Endothelial cell of hepatic sinusoid (primary cell): ENCODE measurements around the gene TBXAS1.
"Not testable (repeated sequence)": the region's sequence is repeated elsewhere in the genome, so short reads cannot be mapped to it uniquely, and the experiment has no call there.

Experiments
- in situ Hi-C: cut with HindIII; loops from 2 replicates; pipeline ENCODE4 v1.10.0; 2017; ENCODE audit warnings: low sequenced_read_pairs

Gene TBXAS1

GRCh38 chr7:139913021-139913844, 84.2 kb downstream of the TBXAS1 start:
- in situ Hi-C loops: no loop called here

- in situ Hi-C loops: no loop called here
Observed at GRCh38 chr7:139913845-139914135, 84.7 kb downstream of the TBXAS1 start.

- in situ Hi-C loops: no loop called here
Observed at GRCh38 chr7:139914306-139915267, 85.5 kb downstream of the TBXAS1 start.

- in situ Hi-C loops: no loop called here
Observed at GRCh38 chr7:139915268-139915863, 86.3 kb downstream of the TBXAS1 start.

GRCh38 chr7:139915864-139916716, 87.0 kb downstream of the TBXAS1 start:
- in situ Hi-C loops: no loop called here

GRCh38 chr7:139916717-139917395, 87.8 kb downstream of the TBXAS1 start:
- in situ Hi-C loops: no loop called here

- in situ Hi-C loops: no loop called here
Observed at GRCh38 chr7:139917851-139918250, 88.8 kb downstream of the TBXAS1 start.

GRCh38 chr7:139918480-139918879, 89.4 kb downstream of the TBXAS1 start:
- in situ Hi-C loops: no loop called here

- in situ Hi-C loops: no loop called here
Observed at GRCh38 chr7:139923090-139923489, 94.0 kb downstream of the TBXAS1 start.

GRCh38 chr7:139924461-139924860, 95.4 kb downstream of the TBXAS1 start:
- in situ Hi-C loops: no loop called here

GRCh38 chr7:139929221-139929620, 100.2 kb downstream of the TBXAS1 start:
- in situ Hi-C loops: not testable (repeated sequence)

GRCh38 chr7:139930286-139930965, 101.4 kb downstream of the TBXAS1 start:
- in situ Hi-C loops: no loop called here

- in situ Hi-C loops: no loop called here
Observed at GRCh38 chr7:139931190-139931934, 102.3 kb downstream of the TBXAS1 start.

- in situ Hi-C loops: no loop called here
Observed at GRCh38 chr7:139932531-139932930, 103.5 kb downstream of the TBXAS1 start.

- in situ Hi-C loops: no loop called here
Observed at GRCh38 chr7:139936760-139937310, 107.8 kb downstream of the TBXAS1 start.

GRCh38 chr7:139937715-139938114, 108.7 kb downstream of the TBXAS1 start:
- in situ Hi-C loops: no loop called here

- in situ Hi-C loops: no loop called here
Observed at GRCh38 chr7:139940866-139941265, 111.8 kb downstream of the TBXAS1 start.

GRCh38 chr7:139941421-139941820, 112.4 kb downstream of the TBXAS1 start:
- in situ Hi-C loops: no loop called here
